HepG2 (cell line): ENCODE measurements around the gene MAN2C1. TPM values are rescaled to one million over a fixed set of nuclear protein-coding genes. Genes with fewer than 3 reads are reported as not detected.
A peak's percentile ranks its signal among the peaks of the same experiment; 100 is the strongest.

Experiments
- ATF7-NPFF ChIP-seq: sonication (generic); formaldehyde crosslinking; IDR thresholded peaks from 2 replicates; pipeline ENCODE4 v1.8.1; 2023; ENCODE audit warnings: mild to moderate bottlenecking, low read depth, missing genetic modification reagents, moderate library complexity
- HOXA9 ChIP-seq: sonication (generic); formaldehyde crosslinking; IDR thresholded peaks from 2 replicates; pipeline ENCODE4 v1.8.1; 2022; ENCODE audit warnings: missing genetic modification reagents, mild to moderate bottlenecking, moderate library complexity, borderline replicate concordance
- IKZF1 ChIP-seq: fragments of 450-650 bp; IDR thresholded peaks from 2 replicates; pipeline ENCODE4 v1.7.1; 2016
- KDM5A ChIP-seq: fragments of 200-600 bp; sonication (generic); IDR thresholded peaks from 2 replicates; pipeline ENCODE4 v1.7.0; 2018; ENCODE audit warnings: antibody characterized with exemption, mild to moderate bottlenecking, low read length, borderline replicate concordance
- MNT ChIP-seq: fragments of 450-650 bp; IDR thresholded peaks from 2 replicates; pipeline ENCODE4 v1.6.1; 2016
- NR0B2 ChIP-seq: sonication (generic); formaldehyde crosslinking; IDR thresholded peaks from 2 replicates; pipeline ENCODE4 v1.4.0; 2020; ENCODE audit warnings: mild to moderate bottlenecking, missing genetic modification reagents
- SRSF1 ChIP-seq: fragments of 200-400 bp; formaldehyde crosslinking; optimal IDR thresholded peaks from 2 replicates; pipeline ENCODE3; 2017; ENCODE audit warnings: mild to moderate bottlenecking, low read depth, low read length, moderate library complexity
- TARDBP ChIP-seq: sonication (generic); formaldehyde crosslinking; IDR thresholded peaks from 2 replicates; pipeline ENCODE4 v1.8.0; 2022; ENCODE audit warnings: mild to moderate bottlenecking, missing genetic modification reagents
- TP53 ChIP-seq: sonication (generic); formaldehyde crosslinking; conservative IDR thresholded peaks from 2 replicates; pipeline ENCODE4 v1.4.0; 2020; ENCODE audit warnings: missing genetic modification reagents
- TSC22D2 ChIP-seq: sonication (generic); formaldehyde crosslinking; IDR thresholded peaks from 2 replicates; pipeline ENCODE4 v1.5.1; 2020; ENCODE audit warnings: missing genetic modification reagents, mild to moderate bottlenecking, borderline replicate concordance
- ZMYM4 ChIP-seq: sonication (generic); formaldehyde crosslinking; IDR thresholded peaks from 2 replicates; pipeline ENCODE4 v1.8.1; 2023; ENCODE audit warnings: mild to moderate bottlenecking, missing genetic modification reagents
- ZNF616 ChIP-seq: sonication (generic); formaldehyde crosslinking; IDR thresholded peaks from 2 replicates; pipeline ENCODE4 v1.5.0; 2020; ENCODE audit warnings: low read depth, mild to moderate bottlenecking, missing genetic modification reagents
- ZSCAN21 ChIP-seq: sonication (generic); formaldehyde crosslinking; IDR thresholded peaks from 2 replicates; pipeline ENCODE4 v1.8.0; 2022; ENCODE audit warnings: mild to moderate bottlenecking, missing genetic modification reagents, moderate library complexity, borderline replicate concordance
- ZZZ3 ChIP-seq: sonication (generic); formaldehyde crosslinking; IDR thresholded peaks from 2 replicates; pipeline ENCODE4 v1.4.0; 2020; ENCODE audit warnings: missing genetic modification reagents, mild to moderate bottlenecking, borderline replicate concordance
- polyA plus RNA-seq, 8 experiments: library from polyadenylated mRNA; depleted of rRNA in 3 of 8; stranded (reverse) in 7 of 8; unstranded in 1 of 8; fragments of >200 nt; fragmentation: Illumina TruSeq in 4 of 8; extraction: Trizol in 4 of 8; gene quantifications; 2 replicates each; pipeline versions ENCODE4 v1.2.1 to v1.2.3, GENCODE V29; 2011 to 2016; ENCODE audit warnings: low read depth in 4 of 8, missing spikeins in 1 of 8, mixed read lengths in 1 of 8; ENCODE audit not compliant: insufficient read depth in 1 of 8
- total RNA-seq, 5 experiments: library from RNA; depleted of rRNA; stranded (reverse); fragments of >200 nt; fragmentation: Illumina TruSeq; extraction: Trizol; gene quantifications; 2 replicates each; pipeline ENCODE4 v1.2.3, GENCODE V29; 2016; ENCODE audit warnings: low read depth in 1 of 5
- TF ChIP-seq, protein P1 (sequence below): sonication (generic); formaldehyde crosslinking; IDR thresholded peaks from one replicate; pipeline ENCODE4 v1.5.1; 2020; ENCODE audit warnings: mild to moderate bottlenecking, missing genetic modification reagents; ENCODE audit errors: not compliant biosample characterization
- TF ChIP-seq, protein P2 (sequence below): sonication (generic); formaldehyde crosslinking; IDR thresholded peaks from 2 replicates; pipeline ENCODE4 v1.8.1; 2023; ENCODE audit warnings: mild to moderate bottlenecking, missing genetic modification reagents, borderline replicate concordance
- TF ChIP-seq, protein P3 (sequence below): sonication (generic); formaldehyde crosslinking; IDR thresholded peaks from 2 replicates; pipeline ENCODE4 v1.5.0; 2020; ENCODE audit warnings: missing genetic modification reagents

Gene MAN2C1
- total and polyA plus RNA-seq, 2 of the 13 experiments (the other 11 are each of a cell fraction or from before 2014, with no cell fraction given): 62.6 to 71.0 TPM

DNA sequence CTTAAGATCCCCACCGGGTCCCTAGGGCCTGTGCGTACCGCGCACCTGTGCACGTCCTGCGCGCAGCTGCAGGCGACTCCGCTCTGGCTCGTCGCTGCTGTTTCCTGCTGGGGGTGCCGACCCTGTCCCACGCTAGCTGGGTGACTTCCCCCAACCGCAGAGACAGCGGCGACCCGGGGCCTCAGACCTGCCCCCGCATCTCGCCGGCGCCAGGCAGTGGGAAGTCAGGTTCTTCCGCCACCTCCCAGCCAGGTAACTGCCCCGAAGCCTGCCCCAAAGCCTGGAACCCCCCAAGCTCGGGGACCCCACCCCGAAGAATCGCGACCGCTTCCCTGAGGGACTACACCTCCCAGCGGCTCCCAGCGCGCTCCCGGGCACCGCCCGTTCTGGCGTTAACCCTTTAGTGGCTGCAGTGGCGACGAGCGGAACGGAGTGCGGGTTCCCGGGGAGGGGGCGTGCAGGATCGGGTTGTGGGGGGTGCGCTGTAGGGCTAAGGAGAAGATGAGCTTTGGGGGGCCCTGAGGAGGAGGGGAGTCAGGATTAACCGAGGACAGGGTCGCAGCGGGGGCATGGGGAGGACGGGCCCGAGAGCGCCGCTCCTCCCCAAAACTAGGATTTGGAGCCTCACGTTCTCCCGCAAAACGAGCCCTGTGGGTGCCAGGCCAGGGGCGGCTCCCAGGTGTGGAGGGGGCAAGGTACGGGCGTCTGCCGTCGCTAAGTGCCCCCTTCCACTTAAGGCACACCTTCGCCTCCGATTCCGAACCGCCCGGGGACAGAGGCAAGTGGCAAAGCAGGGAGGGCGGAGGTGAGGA lies 21.0 kb downstream of the MAN2C1 start (continued):
- TF ChIP-seq TSC22D2 (no peak), TARDBP (peak; percentile 76), SRSF1 (peak; percentile 87), ZNF616 (CRISPR knock-in tag) (no peak), HOXA9 (CRISPR knock-in tag) (no peak), KDM5A (no peak), MNT (no peak), NR0B2 (CRISPR knock-in tag) (0 out of 2 replicates have a peak, but pooled peaks have one; percentile 53), ZSCAN21 (CRISPR knock-in tag) (peak; percentile 76; the same call in 1 of the 2 replicates), ZMYM4 (CRISPR knock-in tag) (peak; percentile 26; the same call in 1 of the 2 replicates), ZZZ3 (CRISPR knock-in tag) (no peak), ATF7-NPFF (CRISPR knock-in tag) (0 out of 2 replicates have a peak, but pooled peaks have one; percentile 46), TP53 (CRISPR knock-in tag) (no peak), IKZF1 (no peak)
- TF ChIP-seq, protein P1, sequence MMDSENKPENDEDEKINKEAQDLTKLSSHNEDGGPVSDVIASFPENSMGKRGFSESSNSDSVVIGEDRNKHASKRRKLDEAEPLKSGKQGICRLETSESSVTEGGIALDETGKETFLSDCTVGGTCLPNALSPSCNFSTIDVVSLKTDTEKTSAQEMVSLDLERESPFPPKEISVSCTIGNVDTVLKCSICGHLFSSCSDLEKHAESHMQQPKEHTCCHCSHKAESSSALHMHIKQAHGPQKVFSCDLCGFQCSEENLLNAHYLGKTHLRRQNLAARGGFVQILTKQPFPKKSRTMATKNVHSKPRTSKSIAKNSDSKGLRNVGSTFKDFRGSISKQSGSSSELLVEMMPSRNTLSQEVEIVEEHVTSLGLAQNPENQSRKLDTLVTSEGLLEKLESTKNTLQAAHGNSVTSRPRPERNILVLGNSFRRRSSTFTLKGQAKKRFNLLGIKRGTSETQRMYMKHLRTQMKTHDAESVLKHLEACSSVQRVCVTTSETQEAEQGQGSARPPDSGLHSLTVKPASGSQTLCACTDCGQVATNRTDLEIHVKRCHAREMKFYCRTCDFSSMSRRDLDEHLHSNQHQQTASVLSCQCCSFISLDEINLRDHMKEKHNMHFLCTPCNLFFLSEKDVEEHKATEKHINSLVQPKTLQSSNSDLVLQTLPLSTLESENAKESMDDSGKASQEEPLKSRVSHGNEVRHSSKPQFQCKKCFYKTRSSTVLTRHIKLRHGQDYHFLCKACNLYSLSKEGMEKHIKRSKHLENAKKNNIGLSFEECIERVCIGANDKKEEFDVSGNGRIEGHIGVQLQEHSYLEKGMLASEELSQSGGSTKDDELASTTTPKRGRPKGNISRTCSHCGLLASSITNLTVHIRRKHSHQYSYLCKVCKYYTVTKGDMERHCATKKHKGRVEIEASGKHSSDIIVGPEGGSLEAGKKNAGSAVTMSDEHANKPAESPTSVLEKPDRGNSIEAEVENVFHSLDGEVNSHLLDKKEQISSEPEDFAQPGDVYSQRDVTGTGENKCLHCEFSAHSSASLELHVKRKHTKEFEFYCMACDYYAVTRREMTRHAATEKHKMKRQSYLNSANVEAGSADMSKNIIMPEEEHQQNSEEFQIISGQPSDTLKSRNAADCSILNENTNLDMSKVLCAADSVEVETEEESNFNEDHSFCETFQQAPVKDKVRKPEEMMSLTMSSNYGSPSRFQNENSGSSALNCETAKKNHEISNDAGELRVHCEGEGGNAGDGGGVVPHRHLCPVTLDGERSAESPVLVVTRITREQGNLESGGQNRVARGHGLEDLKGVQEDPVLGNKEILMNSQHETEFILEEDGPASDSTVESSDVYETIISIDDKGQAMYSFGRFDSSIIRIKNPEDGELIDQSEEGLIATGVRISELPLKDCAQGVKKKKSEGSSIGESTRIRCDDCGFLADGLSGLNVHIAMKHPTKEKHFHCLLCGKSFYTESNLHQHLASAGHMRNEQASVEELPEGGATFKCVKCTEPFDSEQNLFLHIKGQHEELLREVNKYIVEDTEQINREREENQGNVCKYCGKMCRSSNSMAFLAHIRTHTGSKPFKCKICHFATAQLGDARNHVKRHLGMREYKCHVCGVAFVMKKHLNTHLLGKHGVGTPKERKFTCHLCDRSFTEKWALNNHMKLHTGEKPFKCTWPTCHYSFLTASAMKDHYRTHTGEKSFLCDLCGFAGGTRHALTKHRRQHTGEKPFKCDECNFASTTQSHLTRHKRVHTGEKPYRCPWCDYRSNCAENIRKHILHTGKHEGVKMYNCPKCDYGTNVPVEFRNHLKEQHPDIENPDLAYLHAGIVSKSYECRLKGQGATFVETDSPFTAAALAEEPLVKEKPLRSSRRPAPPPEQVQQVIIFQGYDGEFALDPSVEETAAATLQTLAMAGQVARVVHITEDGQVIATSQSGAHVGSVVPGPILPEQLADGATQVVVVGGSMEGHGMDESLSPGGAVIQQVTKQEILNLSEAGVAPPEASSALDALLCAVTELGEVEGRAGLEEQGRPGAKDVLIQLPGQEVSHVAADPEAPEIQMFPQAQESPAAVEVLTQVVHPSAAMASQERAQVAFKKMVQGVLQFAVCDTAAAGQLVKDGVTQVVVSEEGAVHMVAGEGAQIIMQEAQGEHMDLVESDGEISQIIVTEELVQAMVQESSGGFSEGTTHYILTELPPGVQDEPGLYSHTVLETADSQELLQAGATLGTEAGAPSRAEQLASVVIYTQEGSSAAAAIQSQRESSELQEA (CRISPR knock-in tag): peak; percentile 85
- TF ChIP-seq, protein P2, sequence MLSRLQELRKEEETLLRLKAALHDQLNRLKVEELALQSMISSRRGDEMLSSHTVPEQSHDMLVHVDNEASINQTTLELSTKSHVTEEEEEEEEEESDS (CRISPR knock-in tag): no peak; the same call in 1 of the 2 replicates
- TF ChIP-seq, protein P3, sequence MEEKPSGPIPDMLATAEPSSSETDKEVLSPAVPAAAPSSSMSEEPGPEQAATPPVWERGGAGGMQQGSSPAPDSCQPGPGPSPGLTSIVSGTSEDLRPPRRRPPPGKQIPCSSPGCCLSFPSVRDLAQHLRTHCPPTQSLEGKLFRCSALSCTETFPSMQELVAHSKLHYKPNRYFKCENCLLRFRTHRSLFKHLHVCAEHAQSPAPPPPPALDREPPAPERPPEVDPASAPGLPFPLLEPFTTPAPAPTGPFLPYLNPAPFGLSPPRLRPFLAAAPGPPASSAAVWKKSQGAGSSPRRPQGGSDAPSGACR (CRISPR knock-in tag): peak; percentile 78; the same call in 1 of the 2 replicates
